Stimulated activated CD4-positive, alpha-beta T cell treated with anti-CD3 and anti-CD28 coated beads, Interleukin-1b, Interleukin-23, amount 100 ng/mL, for 24 hours (primary cell): ENCODE results near the gene NCSTN.

Source experiments
- DNase-seq, 4 experiments: peaks; one replicate each; pipeline ENCODE4 v3.0.0-alpha.2; 2020; ENCODE audit warnings: low read depth in 4 of 4, low spot score in 1 of 4

The NCSTN gene

DNA sequence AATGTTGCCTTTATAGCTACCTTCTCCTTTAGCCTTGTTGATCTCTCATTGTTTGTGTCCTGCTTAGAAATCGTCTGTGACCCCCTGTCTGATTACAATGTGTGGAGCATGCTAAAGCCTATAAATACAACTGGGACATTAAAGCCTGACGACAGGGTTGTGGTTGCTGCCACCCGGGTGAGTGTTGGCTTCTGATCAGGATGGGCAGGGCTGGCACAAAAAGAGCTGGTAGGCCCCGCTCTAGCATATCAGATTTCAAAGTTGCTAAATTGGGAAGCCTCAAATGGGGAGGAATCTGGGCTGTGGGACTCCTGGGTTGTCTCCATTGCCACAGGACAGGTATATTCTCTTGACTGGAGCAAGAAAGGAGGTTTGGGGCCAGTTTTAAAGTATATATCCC, 8.4 kb downstream of the NCSTN start:
- no peak for DNase-seq

DNA sequence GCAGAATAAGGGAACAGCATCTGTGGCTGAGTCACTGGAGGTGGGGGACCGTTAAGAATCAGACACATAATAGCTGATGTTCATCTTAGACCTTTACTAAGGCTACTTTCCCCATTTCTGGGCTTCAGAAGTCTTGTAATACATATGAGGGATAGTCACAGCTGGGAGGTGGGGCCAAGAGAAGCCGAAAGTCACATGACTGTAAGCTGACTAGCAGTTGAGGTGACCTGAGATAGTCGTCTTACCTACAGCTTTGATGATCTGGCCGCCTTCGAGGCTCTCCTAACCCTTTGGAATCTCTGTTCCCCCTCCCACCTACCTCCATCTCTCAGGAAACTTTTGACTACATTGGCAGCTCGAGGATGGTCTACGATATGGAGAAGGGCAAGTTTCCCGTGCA, 9.4 kb downstream of the NCSTN start:
- no peak for DNase-seq

DNA sequence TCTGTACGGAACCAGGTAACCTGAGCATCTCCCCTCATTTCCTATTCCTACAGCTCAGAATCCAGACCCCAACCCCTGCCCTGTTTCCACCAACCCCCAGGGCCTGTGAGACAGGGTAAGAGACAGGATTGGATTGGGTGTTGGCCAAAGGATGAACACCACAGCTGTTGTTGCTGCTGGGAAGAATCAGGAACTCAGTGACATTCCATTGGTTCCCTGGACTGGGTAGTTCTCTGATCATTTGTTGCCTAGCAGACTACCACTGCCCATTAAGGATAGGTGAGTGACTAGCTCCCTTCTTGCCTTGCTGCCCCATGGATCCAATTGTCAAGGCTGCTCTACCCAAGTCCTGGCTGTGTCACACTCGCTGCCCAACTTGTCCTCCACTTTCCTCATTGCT, 10.0 kb downstream of the NCSTN start:
- DNase-seq, result no peak

DNA sequence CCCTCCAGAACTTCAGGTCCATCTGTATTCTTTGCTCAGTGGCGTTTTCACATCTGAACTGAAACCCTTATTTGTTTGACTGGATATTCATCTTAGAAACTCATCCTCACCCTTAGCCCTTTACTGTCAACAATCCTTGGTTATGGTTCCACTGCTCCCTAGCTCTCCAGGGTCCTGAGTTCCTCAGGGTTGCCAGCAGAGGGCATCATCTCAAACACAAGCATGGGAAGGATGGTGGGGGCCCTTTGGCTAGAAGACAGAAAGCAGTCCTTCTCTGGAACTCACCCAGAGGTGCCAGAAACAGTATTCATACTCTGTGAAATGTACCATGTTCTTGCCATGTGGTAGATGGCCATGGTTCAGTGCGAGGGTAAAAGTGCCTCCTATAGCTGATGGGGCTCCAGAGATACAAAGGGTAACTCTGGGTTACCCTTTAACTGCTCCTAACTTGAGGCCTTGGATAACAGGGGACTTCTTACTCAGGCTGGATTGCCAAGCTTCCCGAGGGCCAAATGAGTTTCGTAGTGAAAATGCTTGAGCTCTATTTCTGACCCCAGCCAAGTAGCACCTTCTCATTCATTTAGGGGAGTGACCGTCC, 11.3 kb downstream of the NCSTN start:
- DNase-seq, result no peak

DNA sequence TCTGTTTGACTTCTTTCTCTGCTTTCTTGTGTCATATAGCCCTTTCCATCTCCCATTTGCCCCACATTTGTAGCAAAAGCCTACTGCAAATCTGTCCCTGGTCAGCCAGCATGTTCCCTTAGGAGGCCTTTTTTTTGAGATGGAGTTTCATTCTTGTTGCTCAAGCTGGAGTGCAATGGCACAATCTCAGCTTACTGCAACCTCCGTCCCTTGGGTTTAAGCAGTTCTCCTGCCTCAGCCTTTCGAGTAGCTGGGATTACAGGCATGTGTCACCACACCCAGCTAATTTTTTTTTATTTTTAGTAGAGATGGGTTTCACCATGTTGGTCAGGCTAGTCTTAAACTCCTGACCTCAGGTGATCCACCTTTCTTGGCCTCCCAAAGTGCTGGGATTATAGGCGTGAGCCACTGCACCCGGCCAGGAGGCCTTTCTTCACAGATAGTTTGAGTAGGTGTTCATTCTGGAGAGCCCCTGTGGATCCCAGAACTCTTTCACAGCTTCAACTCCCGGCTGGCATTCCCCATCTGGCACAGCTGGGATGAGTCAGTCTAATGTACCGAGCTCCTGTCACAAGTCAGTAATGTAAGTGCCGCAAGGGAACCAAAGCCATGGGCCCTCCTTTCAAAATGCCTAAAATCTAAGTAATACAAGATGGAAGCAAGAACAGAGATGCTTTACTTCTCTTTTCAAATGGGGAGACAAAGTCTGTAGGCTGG, 14.3 kb downstream of the NCSTN start:
- no peak for DNase-seq

DNA sequence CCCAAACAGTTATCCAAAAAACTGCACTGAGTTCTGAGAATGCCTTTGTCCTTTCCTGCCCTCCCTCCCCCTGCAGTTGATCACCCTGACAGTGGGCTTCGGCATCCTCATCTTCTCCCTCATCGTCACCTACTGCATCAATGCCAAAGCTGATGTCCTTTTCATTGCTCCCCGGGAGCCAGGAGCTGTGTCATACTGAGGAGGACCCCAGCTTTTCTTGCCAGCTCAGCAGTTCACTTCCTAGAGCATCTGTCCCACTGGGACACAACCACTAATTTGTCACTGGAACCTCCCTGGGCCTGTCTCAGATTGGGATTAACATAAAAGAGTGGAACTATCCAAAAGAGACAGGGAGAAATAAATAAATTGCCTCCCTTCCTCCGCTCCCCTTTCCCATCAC, 14.9 kb downstream of the NCSTN start:
- no peak for DNase-seq

DNA sequence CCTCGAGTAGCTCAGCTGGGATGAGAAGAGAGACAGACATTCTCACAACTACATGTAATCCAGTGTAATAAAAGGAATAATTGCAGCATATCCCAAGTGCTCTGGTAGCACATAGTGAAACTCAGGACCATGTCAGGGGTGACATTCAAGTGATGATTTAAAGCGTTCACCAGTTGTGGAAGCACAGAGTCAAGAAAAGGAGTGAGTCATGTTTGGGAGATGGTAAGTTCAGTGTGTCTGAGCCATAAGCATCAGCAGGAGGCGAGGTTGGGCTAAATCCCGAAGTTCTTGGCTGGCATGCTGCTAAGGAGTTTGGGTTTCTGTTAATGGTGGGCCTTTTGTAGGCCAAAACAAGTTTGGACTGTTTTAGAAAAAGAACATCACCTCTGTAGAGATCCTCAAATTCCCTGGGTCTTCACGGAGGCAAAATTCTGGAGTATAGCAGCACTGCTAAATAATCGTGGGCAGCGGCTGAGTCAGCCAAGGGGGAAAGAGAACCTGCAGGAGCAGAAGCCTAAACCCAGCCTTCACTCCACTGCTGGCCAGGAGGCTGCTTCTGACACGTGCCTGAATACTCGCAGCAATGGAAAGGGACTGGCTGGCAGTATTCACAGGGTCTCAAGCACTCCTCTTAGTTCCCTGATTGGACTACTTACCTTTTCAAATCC, 16.5 kb downstream of the NCSTN start:
- no peak for DNase-seq

DNA sequence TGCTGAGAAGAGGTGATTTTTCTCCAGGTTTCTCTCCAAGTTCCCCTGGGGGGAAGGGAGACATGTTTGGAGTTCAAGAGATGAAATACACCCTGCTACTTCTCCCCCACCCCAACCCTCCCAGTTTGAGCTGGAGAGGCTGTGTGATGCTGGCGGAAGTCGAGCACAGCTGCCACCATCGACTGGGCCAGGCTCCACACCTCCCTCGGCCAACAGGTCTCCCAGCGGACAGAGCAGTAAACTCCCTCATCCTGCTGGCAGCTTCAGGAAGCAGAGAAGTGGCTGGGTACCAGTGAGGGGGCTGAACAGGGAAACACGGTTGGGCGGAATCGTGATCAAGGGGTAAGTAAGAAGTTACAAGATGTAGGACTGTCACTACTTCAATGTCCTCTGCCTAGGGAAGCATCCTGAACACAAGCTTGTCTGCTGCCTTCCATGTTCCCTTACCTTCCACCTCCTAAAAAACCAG, 17.1 kb downstream of the NCSTN start:
- DNase-seq, result no peak

DNA sequence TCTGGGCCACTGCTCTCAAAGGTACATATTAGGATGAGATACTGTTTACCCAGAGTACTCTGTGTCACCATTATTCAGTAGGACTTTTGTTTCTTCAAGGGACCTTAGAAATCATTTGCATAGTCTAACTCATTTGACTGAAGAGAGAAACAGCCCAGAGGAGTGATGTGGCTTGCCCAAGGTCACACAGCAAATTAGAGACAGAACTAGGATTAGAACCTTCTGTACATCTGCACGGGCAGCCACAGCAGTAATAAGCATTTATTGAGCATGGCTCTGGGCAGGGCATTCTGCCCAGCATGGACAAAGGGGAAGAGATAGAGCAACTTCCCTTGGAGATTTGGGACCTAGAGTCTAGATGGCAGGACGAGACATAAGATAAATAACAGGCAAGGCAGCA, 18.0 kb downstream of the NCSTN start:
- DNase-seq, result no peak

DNA sequence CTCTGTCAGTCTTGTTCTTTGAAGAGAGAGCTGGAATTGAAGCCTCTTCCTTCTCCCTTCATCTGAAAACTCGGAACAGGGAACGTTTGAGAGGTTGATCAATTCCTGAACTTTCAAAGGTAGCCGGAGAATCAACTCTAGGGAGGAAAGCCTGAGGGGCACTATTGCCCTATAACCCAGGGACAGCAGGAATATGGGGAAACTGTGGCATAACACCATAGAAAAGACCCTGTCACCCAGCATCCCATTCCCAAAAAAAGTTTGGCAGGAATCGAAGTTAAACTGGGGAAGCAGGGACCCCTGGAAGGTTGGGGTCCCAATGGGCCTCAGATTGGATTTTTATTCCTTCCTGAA, 18.6 kb downstream of the NCSTN start:
- no peak for DNase-seq

DNA sequence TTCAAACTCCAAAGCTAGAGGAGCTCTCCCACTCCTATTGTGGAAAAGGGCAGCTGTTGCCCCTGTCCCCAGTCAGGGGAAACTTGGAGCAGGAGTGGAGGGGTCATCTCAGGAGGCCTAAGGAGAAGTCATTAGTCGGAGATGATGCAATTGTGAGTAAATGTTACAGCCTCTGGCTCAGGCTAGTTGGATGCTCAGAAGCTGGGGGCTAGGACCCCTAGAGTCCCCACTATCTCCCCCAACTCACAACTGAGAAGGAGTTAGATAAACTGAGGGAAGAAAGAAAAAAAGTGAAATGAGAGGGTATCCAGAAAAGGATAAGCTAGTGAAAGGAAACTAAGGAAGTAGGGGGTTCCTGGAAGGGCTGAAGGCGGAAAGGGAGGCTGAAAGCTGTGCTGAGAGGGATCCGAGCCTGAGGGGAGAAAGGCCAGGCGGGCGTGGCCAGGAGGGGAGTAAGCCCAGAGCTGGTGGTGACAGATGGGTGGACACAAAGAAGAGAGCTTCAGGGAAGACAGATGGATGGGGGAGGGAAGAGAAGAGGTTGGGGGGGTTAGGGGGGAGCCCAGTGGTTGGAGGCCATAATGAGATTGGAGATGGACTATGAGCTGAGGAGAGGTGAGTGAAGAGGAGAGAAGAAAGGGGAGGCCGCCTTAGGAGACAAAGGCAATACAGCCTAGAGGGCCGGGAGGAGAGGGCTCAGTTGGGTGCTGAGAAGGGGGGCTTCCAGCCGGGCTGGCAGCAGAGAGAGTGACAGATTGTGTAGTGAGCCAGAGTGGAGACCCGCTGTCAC, 19.2 kb downstream of the NCSTN start:
- no peak for DNase-seq

DNA sequence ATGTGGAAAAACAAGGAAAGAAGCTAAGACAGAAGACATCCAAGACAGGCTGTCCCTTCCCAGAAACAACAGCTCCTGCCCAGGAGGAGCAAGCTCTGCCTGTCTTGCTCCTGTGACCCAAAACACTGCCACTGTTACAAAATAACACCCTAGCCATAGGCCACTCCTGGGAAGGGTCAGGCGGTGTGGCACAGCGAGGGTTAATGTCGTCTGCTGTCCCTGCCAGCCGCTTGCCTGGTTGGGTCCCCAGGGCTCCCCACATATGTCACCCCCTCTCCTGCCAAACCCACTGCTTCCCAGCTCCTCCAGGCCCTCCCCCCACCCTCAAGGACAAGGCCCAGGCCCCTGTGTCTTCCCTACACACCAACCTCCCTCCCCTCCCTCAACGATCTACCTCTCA, 19.8 kb downstream of the NCSTN start:
- no peak for DNase-seq

DNA sequence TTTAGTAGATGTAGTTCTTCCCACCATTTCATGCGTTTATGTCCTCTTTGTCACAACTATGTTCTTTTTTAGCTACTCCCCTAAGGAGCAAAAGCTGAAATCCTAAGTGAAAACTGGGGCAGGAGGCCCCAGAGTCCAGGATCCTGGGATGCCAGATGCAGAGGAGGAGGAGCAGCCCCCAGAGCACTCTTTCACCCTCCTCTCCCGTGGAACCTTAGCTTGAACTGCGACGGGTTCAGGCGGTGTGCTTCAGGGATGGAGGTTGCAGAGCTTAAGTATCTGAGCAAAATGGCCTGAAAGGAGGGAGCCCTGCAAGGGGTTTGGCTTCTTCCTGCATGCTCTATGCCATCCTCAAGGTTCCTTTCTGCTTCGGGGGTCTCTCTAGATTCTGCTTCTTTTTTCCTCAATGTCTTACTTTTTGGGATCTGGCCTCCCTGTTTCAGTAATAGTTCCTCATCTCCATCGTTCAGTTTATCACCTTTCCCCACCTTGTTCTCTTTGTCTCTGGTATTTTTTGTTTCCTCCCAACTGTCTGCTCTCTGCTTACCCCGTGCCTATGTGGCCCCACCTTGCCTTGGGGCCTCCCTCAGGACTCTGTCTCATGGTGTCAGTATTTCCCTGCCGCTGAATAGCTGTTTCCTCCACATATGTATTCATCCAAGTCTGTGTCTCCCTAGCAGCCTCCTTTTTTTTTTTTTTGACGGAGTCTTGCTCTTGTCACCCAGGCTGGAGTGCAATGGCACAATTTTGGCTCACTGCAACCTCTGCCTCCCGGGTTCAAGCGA, 21.0 kb downstream of the NCSTN start:
- no peak for DNase-seq

DNA sequence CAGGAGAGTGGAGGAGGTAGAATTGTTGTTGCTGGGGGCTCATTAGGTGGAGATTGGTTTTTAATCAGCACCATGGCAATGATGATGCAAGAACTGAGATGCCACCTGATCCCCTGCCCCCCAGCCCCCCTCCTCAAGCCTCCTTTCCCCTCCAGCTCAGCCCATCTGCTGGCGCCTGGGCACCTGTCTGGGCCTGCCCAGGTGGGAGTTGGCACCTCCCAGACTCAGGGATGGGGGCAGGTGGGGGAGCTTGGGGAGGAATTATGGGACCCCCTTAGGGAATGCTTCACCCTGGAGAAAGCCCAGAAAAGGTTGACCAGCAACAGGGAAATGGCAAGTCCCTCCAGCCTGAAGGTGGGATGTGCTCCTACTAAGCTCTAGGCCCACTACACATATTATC, 22.1 kb downstream of the NCSTN start:
- no peak for DNase-seq

DNA sequence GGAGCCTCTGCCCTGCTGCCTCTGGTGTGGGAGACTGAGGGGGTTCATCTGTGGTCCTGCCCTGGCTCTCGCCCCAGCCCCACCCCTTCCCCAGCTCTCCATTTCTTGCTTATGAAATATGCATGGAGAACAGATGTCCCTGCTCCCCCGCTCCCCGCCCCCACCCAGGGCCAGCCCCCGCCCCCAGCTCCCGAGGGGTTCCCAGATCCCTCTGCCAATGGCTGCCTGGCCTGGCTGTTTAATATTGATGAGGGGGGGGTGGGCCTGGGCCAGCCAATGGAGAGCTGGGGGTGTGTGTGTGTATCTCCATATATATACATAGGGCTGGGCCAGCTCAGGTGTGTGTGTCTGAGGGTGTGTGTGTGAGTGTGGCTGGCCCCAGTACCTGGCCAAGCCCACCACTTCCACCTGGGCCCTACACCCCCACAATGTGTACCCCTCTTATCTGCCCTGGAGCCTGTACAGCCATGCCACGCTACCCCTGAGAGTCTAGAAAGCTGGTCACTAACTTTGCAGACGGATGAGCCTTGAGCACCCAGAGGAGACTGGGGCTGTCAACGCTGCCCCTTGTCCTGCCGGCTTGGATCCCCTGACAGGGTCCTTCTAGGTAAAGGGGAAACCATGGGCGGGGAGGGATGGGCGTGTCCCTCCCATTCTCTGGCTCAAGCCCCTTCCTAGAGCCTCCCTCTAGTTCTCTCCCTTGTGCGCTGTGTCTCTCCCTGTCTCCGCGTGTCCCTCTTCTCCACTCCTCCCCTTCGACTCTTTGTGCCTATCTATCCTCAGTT, 23.7 kb downstream of the NCSTN start, which contains the start of gene NHLH1:
Gene NHLH1 (plus strand): TSS at position 341 of the 785 bp plus-strand sequence. CDS start 3,661 bp downstream, outside the sequence.
- DNase-seq, result no peak

DNA sequence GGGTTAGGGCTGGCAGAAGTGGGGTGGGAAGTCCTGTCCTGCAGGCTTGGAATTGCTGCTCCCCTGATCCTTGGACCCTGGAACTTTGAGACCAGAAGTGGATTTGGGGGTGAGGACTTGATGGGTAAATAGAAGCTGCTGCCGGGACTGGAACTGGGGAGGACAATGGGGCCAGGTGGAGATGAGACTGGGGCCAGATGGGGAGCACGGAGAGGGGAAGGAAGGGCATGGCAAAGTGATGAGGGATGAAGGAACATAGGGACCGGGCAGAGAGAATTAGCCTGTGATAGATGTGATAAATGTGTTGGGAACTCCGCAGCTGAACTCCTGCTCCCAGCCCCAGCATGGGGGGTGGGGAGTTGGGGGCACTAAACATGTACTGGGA, 24.3 kb downstream of the NCSTN start:
- no peak for DNase-seq

DNA sequence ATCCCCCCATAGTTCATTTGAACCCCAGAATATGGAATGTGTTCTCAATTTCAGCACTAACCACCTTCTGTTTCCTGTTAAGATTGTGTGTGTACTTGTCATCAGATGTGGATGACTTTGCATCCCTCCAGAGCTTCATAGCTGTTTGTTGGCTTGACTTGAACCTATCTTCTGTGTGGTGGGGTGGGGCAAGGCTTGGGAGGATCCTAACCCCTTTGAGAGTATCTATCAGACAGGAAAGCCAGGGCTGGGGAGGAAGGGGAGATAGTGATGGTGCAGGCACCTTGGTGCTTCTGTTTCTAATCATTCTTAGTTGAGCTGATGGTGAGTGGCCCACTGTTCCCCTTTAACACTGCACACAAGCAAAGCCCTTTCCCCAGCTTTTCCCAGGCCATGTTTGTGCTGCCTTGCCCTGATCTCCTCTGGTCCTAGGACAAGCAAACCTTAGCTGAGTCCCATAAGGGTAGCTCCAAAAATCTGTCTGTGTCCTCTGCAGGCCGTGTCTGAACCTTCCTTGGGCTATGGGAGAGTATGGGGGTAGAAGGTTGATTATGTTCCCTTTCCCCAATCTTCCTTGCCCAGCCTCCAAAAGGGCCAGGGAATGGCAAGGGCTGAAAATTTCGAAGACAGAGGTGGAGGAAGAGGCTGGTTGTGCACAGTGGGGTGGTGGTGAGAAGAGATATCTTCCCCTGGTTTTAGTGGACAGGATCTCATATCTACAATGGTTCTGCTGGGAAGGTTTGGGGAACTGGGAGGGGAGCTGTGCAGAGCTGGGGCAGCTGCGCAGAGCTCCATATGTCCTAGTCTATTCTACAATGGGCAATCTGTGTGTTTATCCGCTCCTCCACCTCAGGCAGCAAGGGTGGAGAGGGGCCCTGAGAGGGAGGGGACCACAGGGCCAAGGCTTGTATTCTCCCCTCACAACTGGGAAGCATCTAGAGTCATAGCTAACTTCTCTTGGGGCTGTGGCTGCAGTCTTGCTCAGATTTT, 25.0 kb downstream of the NCSTN start:
- DNase-seq, result no peak

DNA sequence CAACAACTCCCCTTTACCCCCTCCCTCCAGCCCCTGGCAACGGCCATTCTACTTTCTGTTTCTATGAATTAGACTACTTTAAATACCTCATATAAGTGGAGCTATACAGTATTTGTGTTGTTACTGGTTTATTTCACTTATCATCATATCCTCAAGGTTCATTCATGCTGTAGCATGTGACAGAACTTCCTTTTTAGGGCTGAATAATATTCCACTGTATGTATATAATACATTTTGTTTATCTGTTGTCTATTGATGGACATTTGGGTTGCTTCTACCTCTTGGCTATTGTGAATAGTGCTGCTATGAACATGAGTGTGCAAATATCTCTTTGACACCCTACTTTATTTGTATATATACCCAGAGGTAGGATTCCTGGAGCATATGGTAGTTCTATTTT, 25.9 kb downstream of the NCSTN start:
- DNase-seq, result no peak
